ENCODE results near the gene DSCAM. TPM values are rescaled to one million over a fixed set of nuclear protein-coding genes. Genes with fewer than 3 reads are reported as not detected.

DSCAM gene
- total and polyA plus RNA-seq, 2 donors (not counting 3 experiments of a cell fraction or from before 2014, with no cell fraction given), result not detected

GRCh38 chr21:40067751-40068150, 779.2 kb downstream of the DSCAM start:
- CTCF ChIA-PET, result no interaction called here
- dilution Hi-C loops (cut with MboI; ENCODE audit: extremely low pct_ligation_motif_present, low sequenced_read_pairs), result no loop called here

GRCh38 chr21:40066221-40066620, 780.7 kb downstream of the DSCAM start:
- no peak for DNase-seq (ENCODE audit: low read depth, low spot score)
- Histone ChIP-seq H3K27ac (ENCODE audit: insufficient read depth, low read depth, low read length) (no peak overlapping the region), H3K9me3 (replicated peaks; ENCODE audit: control insufficient read depth, insufficient read depth, low read length) (peaks cover 8% of the 10 kb centered on the region), H3K36me3 (ENCODE audit: control insufficient read depth in 2 of 2, extremely low read depth in 1 of 2, insufficient read depth in 2 of 2, low read length in 2 of 2) (no peaks in the 10 kb centered on the region), H3K4me1 (ENCODE audit: control insufficient read depth, extremely low read depth, insufficient read depth, low read length) (no peaks in the 10 kb centered on the region), H2AFZ (ENCODE audit: low read depth, low read length) (no peak overlapping the region), H3K9ac (replicated peaks; ENCODE audit: extremely low read depth, insufficient read depth, low read length) (no peak overlapping the region), H3K9me1 (replicated peaks; ENCODE audit: control insufficient read depth, extremely low read depth, insufficient read depth, low read length) (no peaks in the 10 kb centered on the region), H3K4me3 (replicated peaks in 1 of 3; ENCODE audit: insufficient read depth in 1 of 3, low read depth in 1 of 3, low read length in 3 of 3) (no peak overlapping the region), H4K20me1 (replicated peaks; ENCODE audit: control insufficient read depth, extremely low read depth, insufficient read depth, low read length) (no peaks in the 10 kb centered on the region), H3K79me2 (ENCODE audit: control insufficient read depth, insufficient read depth, low read length) (no peaks in the 10 kb centered on the region), H3K4me2 (ENCODE audit: insufficient read depth, low read length) (no peak overlapping the region), H3K27me3 (ENCODE audit: control insufficient read depth in 2 of 2, insufficient read depth in 2 of 2, low read length in 2 of 2) (no peaks in the 10 kb centered on the region)
- no peak for FAIRE-seq
- CTCF ChIA-PET, result no interaction called here
- TF ChIP-seq MYC (IDR thresholded peaks at IDR 0.05; ENCODE audit: low read depth, low read length), result no peak
- TF ChIP-seq POLR2AphosphoS5 (IDR thresholded peaks at IDR 0.05; ENCODE audit: insufficient read depth, low read depth, low read length), result no peak
- no peak for TF ChIP-seq FOS (IDR thresholded peaks at IDR 0.05; ENCODE audit: borderline replicate concordance, insufficient read depth, low read length)
- TF ChIP-seq, protein P1, sequence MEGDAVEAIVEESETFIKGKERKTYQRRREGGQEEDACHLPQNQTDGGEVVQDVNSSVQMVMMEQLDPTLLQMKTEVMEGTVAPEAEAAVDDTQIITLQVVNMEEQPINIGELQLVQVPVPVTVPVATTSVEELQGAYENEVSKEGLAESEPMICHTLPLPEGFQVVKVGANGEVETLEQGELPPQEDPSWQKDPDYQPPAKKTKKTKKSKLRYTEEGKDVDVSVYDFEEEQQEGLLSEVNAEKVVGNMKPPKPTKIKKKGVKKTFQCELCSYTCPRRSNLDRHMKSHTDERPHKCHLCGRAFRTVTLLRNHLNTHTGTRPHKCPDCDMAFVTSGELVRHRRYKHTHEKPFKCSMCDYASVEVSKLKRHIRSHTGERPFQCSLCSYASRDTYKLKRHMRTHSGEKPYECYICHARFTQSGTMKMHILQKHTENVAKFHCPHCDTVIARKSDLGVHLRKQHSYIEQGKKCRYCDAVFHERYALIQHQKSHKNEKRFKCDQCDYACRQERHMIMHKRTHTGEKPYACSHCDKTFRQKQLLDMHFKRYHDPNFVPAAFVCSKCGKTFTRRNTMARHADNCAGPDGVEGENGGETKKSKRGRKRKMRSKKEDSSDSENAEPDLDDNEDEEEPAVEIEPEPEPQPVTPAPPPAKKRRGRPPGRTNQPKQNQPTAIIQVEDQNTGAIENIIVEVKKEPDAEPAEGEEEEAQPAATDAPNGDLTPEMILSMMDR (IDR thresholded peaks at IDR 0.05; ENCODE audit: extremely low read depth in 1 of 2, insufficient read depth in 1 of 2, low read depth in 1 of 2, low read length in 2 of 2), result no peak
- no peak for TF ChIP-seq GATA2 (IDR thresholded peaks at IDR 0.05; ENCODE audit: insufficient read depth, insufficient read length, low read depth, low read length)
- TF ChIP-seq POLR2A (IDR thresholded peaks at IDR 0.05; ENCODE audit: low read depth, low read length), result no peak
- TF ChIP-seq, protein P2, sequence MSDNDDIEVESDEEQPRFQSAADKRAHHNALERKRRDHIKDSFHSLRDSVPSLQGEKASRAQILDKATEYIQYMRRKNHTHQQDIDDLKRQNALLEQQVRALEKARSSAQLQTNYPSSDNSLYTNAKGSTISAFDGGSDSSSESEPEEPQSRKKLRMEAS (IDR thresholded peaks at IDR 0.05; ENCODE audit: insufficient read depth, insufficient read length), result no peak
- TF ChIP-seq EZH2 (IDR thresholded peaks at IDR 0.05; ENCODE audit: borderline replicate concordance, low read depth, low read length, severe bottlenecking), result no peak
- no peak for TF ChIP-seq JUN (IDR thresholded peaks at IDR 0.05; ENCODE audit: borderline replicate concordance, insufficient read depth, insufficient read length, low read depth)
- dilution Hi-C loops (cut with MboI; ENCODE audit: extremely low pct_ligation_motif_present, low sequenced_read_pairs), result no loop called here
- POLR2A ChIA-PET, result no interaction called here
- intact Hi-C loops (cut with micrococcal nuclease), result no loop called here
- BruUV-seq (replicated peaks), result no TSS peak

More at GRCh38 chr21:40067751-40068150, 779.2 kb downstream of the DSCAM start:
- no peak overlapping the region for H3K9ac ChIP-seq (replicated peaks; ENCODE audit: extremely low read depth, insufficient read depth, low read length)
- no peaks in the 10 kb centered on the region for H4K20me1 ChIP-seq (replicated peaks; ENCODE audit: control insufficient read depth, extremely low read depth, insufficient read depth, low read length)
- FAIRE-seq (no peak), DNase-seq (ENCODE audit: low read depth, low spot score) (no peak)
- peaks cover 9% of the 10 kb centered on the region for H3K9me3 ChIP-seq (replicated peaks; ENCODE audit: control insufficient read depth, insufficient read depth, low read length)
- POLR2A ChIA-PET, result no interaction called here
- H3K9me1 ChIP-seq (replicated peaks; ENCODE audit: control insufficient read depth, extremely low read depth, insufficient read depth, low read length), result no peaks in the 10 kb centered on the region
- no peaks in the 10 kb centered on the region for H3K36me3 ChIP-seq (ENCODE audit: control insufficient read depth in 2 of 2, extremely low read depth in 1 of 2, insufficient read depth in 2 of 2, low read length in 2 of 2)
- H3K4me3 ChIP-seq (replicated peaks in 1 of 3; ENCODE audit: insufficient read depth in 1 of 3, low read depth in 1 of 3, low read length in 3 of 3), result no peak overlapping the region
- no TSS peak for BruUV-seq (replicated peaks)
- H3K79me2 ChIP-seq (ENCODE audit: control insufficient read depth, insufficient read depth, low read length), result no peaks in the 10 kb centered on the region
- H3K27ac ChIP-seq (ENCODE audit: insufficient read depth, low read depth, low read length), result no peak overlapping the region
- no peaks in the 10 kb centered on the region for H3K27me3 ChIP-seq (ENCODE audit: control insufficient read depth in 2 of 2, insufficient read depth in 2 of 2, low read length in 2 of 2)
- no peak overlapping the region for H3K4me2 ChIP-seq (ENCODE audit: insufficient read depth, low read length)
- no peaks in the 10 kb centered on the region for H3K4me1 ChIP-seq (ENCODE audit: control insufficient read depth, extremely low read depth, insufficient read depth, low read length)
- H2AFZ ChIP-seq (ENCODE audit: low read depth, low read length), result no peak overlapping the region
- TF ChIP-seq MYC (IDR thresholded peaks at IDR 0.05; ENCODE audit: low read depth, low read length) (no peak), FOS (IDR thresholded peaks at IDR 0.05; ENCODE audit: borderline replicate concordance, insufficient read depth, low read length) (no peak), POLR2AphosphoS5 (IDR thresholded peaks at IDR 0.05; ENCODE audit: insufficient read depth, low read depth, low read length) (no peak), GATA2 (IDR thresholded peaks at IDR 0.05; ENCODE audit: insufficient read depth, insufficient read length, low read depth, low read length) (no peak), JUN (IDR thresholded peaks at IDR 0.05; ENCODE audit: borderline replicate concordance, insufficient read depth, insufficient read length, low read depth) (no peak), EZH2 (IDR thresholded peaks at IDR 0.05; ENCODE audit: borderline replicate concordance, low read depth, low read length, severe bottlenecking) (no peak)
- TF ChIP-seq, protein P2 (IDR thresholded peaks at IDR 0.05; ENCODE audit: insufficient read depth, insufficient read length), result no peak
- intact Hi-C loops (cut with micrococcal nuclease), result no loop called here
